Lower lobe of right lung (tissue), 2 donors: ENCODE measurements around the gene SAYSD1. TPM values are rescaled to one million over a fixed set of nuclear protein-coding genes. Genes with fewer than 3 reads are reported as not detected.
A peak's percentile ranks its signal among the peaks of the same experiment; 100 is the strongest.

Source experiments
- ATAC-seq, 2 donors: fragments of 200-7000 bp; cut with Tn5 transposase; one replicate each; pipeline ENCODE4 v1.9.1; 2020 to 2022; ENCODE audit warnings: mild to moderate bottlenecking in 2 of 2, moderate library complexity in 2 of 2
- DNase-seq: peaks from one replicate; pipeline ENCODE4 v3.0.0-alpha.2; 2020
- H3K27ac ChIP-seq: fragments of 200-600 bp; one replicate; pipeline ENCODE4 v1.8.0; 2022
- H3K27me3 ChIP-seq: fragments of 200-600 bp; one replicate; pipeline ENCODE4 v1.8.0; 2022; ENCODE audit warnings: low read depth
- H3K36me3 ChIP-seq: fragments of 200-600 bp; one replicate; pipeline ENCODE4 v1.8.0; 2022; ENCODE audit warnings: mild to moderate bottlenecking
- H3K4me1 ChIP-seq: fragments of 200-600 bp; one replicate; pipeline ENCODE4 v1.8.0; 2022
- H3K4me3 ChIP-seq: fragments of 200-600 bp; one replicate; pipeline ENCODE4 v1.8.0; 2022; ENCODE audit warnings: mild to moderate bottlenecking
- H3K9me3 ChIP-seq: fragments of 200-600 bp; one replicate; pipeline ENCODE4 v1.8.0; 2022
- CTCF ChIP-seq: fragments of 200-600 bp; IDR thresholded peaks from one replicate; pipeline ENCODE4 v1.8.0; 2022; ENCODE audit warnings: antibody characterized with exemption, mild to moderate bottlenecking
- intact Hi-C: fragments of 100-400 bp; cut with DNase I; formaldehyde crosslinking; loops from one replicate; pipeline ENCODE4 v1.11.0; 2022
- total RNA-seq: library from RNA; stranded (reverse); fragmentation: NEBNext Ultra II Directional; extraction: Animal tissue kit (Norgen Biotek cat#: 25700); gene quantifications from one replicate; pipeline ENCODE4 v1.2.1, GENCODE V29; 2021
- donor health status: DM: no; HTN: yes; CAD: no; lungs with severe emphysema.

SAYSD1 gene
- total RNA-seq, 1 donor from 2014 or later, result 15.5 TPM

GRCh38 chr6:39075807-39076622 lies 39.0 kb downstream of the SAYSD1 start:
- H3K36me3 ChIP-seq, result no peaks in the 10 kb centered on the region
- intact Hi-C loops, result no loop called here
- no peak for ATAC-seq
- DNase-seq, result no peak
- H3K27me3 ChIP-seq, result no peaks in the 10 kb centered on the region
- no peak overlapping the region for H3K27ac ChIP-seq
- no peaks in the 10 kb centered on the region for H3K9me3 ChIP-seq
- no peak overlapping the region for H3K4me3 ChIP-seq
- no peaks in the 10 kb centered on the region for H3K4me1 ChIP-seq
- TF ChIP-seq CTCF, result no peak

- TF ChIP-seq CTCF, result no peak
- H3K4me3 ChIP-seq, result no peak overlapping the region
- no peaks in the 10 kb centered on the region for H3K9me3 ChIP-seq
- H3K36me3 ChIP-seq, result no peaks in the 10 kb centered on the region
- no peak overlapping the region for H3K27ac ChIP-seq
- H3K27me3 ChIP-seq, result no peaks in the 10 kb centered on the region
- ATAC-seq (peak in 1 of 2 donors; percentile 10), DNase-seq (no peak)
- intact Hi-C loops, result no loop called here
- H3K4me1 ChIP-seq, result no peaks in the 10 kb centered on the region
Measured at GRCh38 chr6:39075010-39075686, 39.8 kb downstream of the SAYSD1 start.

GRCh38 chr6:39074486-39074885 lies 40.5 kb downstream of the SAYSD1 start:
- ATAC-seq (no peak), DNase-seq (no peak)
- Histone ChIP-seq H3K27ac (no peak overlapping the region), H3K36me3 (no peaks in the 10 kb centered on the region), H3K27me3 (no peaks in the 10 kb centered on the region), H3K4me3 (no peak overlapping the region), H3K4me1 (no peaks in the 10 kb centered on the region), H3K9me3 (no peaks in the 10 kb centered on the region)
- intact Hi-C loops, result no loop called here
- TF ChIP-seq CTCF, result no peak

GRCh38 chr6:39073471-39074355 lies 41.3 kb downstream of the SAYSD1 start:
- no peak for TF ChIP-seq CTCF
- Histone ChIP-seq H3K36me3 (no peaks in the 10 kb centered on the region), H3K27me3 (no peaks in the 10 kb centered on the region), H3K4me1 (no peaks in the 10 kb centered on the region), H3K27ac (no peak overlapping the region), H3K4me3 (no peak overlapping the region), H3K9me3 (no peaks in the 10 kb centered on the region)
- DNase-seq, result no peak
- intact Hi-C loops, result no loop called here
- ATAC-seq, result no peak

GRCh38 chr6:39072830-39073229 lies 42.2 kb downstream of the SAYSD1 start:
- ATAC-seq, result no peak
- no peak overlapping the region for H3K27ac ChIP-seq

More at GRCh38 chr6:39072830-39073229, 42.2 kb downstream of the SAYSD1 start:
- Histone ChIP-seq H3K4me3 (no peak overlapping the region), H3K27me3 (no peaks in the 10 kb centered on the region), H3K9me3 (no peaks in the 10 kb centered on the region), H3K36me3 (no peaks in the 10 kb centered on the region), H3K4me1 (no peaks in the 10 kb centered on the region)
- intact Hi-C loops, result no loop called here
- no peak for TF ChIP-seq CTCF
- no peak for DNase-seq
